ENCODE results near the gene FAM20C.
"Not testable (repeated sequence)": the region's sequence is repeated elsewhere in the genome, so short reads cannot be mapped to it uniquely, and the experiment has no call there.

Gene FAM20C

GRCh38 chr7:192701-193480, 520 bp downstream of the FAM20C start:
- DNase-seq (ENCODE audit: low read depth in 2 of 2), result no peak

- DNase-seq (ENCODE audit: low read depth in 2 of 2), result no peak
Measured at GRCh38 chr7:193481-194251, 1.3 kb downstream of the FAM20C start.

- no peak for DNase-seq (ENCODE audit: low read depth in 2 of 2)
Measured at GRCh38 chr7:194252-195009, 2.1 kb downstream of the FAM20C start.

GRCh38 chr7:195010-195829, 2.8 kb downstream of the FAM20C start:
- no peak for DNase-seq (ENCODE audit: low read depth in 2 of 2)

- no peak for DNase-seq (ENCODE audit: low read depth in 2 of 2)
Measured at GRCh38 chr7:195830-196128, 3.4 kb downstream of the FAM20C start.

GRCh38 chr7:196283-196682, 3.9 kb downstream of the FAM20C start:
- no peak for DNase-seq (ENCODE audit: low read depth in 2 of 2)

- no peak for DNase-seq (ENCODE audit: low read depth in 2 of 2)
Measured at GRCh38 chr7:196778-197321, 4.5 kb downstream of the FAM20C start.

- DNase-seq (ENCODE audit: low read depth in 2 of 2), result no peak
Measured at GRCh38 chr7:197413-198335, 5.3 kb downstream of the FAM20C start.

- DNase-seq (ENCODE audit: low read depth in 2 of 2), result no peak
Measured at GRCh38 chr7:199483-200249, 7.3 kb downstream of the FAM20C start.

- no peak for DNase-seq (ENCODE audit: low read depth in 2 of 2)
Measured at GRCh38 chr7:200290-200689, 7.9 kb downstream of the FAM20C start.

- DNase-seq (ENCODE audit: low read depth in 2 of 2), result no peak
Measured at GRCh38 chr7:200704-201103, 8.3 kb downstream of the FAM20C start.

GRCh38 chr7:204326-204725, 12.0 kb downstream of the FAM20C start:
- DNase-seq (ENCODE audit: low read depth in 2 of 2), result no peak

GRCh38 chr7:205115-206010, 13.0 kb downstream of the FAM20C start:
- no peak for DNase-seq (ENCODE audit: low read depth in 2 of 2)

- not testable (repeated sequence) for DNase-seq (ENCODE audit: low read depth in 2 of 2)
Measured at GRCh38 chr7:206351-206750, 14.0 kb downstream of the FAM20C start.

- no peak for DNase-seq (ENCODE audit: low read depth in 2 of 2)
Measured at GRCh38 chr7:207418-208129, 15.2 kb downstream of the FAM20C start.

GRCh38 chr7:208130-208673, 15.8 kb downstream of the FAM20C start:
- no peak for DNase-seq (ENCODE audit: low read depth in 2 of 2)

- DNase-seq (ENCODE audit: low read depth in 2 of 2), result no peak
Measured at GRCh38 chr7:208816-209215, 16.4 kb downstream of the FAM20C start.

GRCh38 chr7:209416-209815, 17.0 kb downstream of the FAM20C start:
- no peak for DNase-seq (ENCODE audit: low read depth in 2 of 2)

Data from activated CD4-positive, alpha-beta T cell treated with anti-CD3 and anti-CD28 coated beads for 24 hours (primary cell).